MM.1S (cell line): ENCODE measurements around the gene OR2T1.
"Not testable (repeated sequence)": the region's sequence is repeated elsewhere in the genome, so short reads cannot be mapped to it uniquely, and the experiment has no call there.

Experiments used
- DNase-seq: peaks from one replicate; pipeline ENCODE4 v3.0.0-alpha.2; 2015
- H2AFZ ChIP-seq: fragments of 300-600 bp; sonication (generic); 2 replicates; pipeline ENCODE4 v1.6.0; 2016; ENCODE audit warnings: antibody characterized with exemption, low read length
- H3F3A ChIP-seq: fragments of 300-600 bp; sonication (generic); 2 replicates; pipeline ENCODE4 v1.6.1; 2016; ENCODE audit warnings: mild to moderate bottlenecking, antibody characterized with exemption, low read length, moderate library complexity, mixed read lengths; ENCODE audit not compliant: insufficient read depth
- H3K27ac ChIP-seq: fragments of 300-600 bp; sonication (generic); 2 replicates; pipeline ENCODE4 v1.5.1; 2016; ENCODE audit warnings: mild to moderate bottlenecking, low read length
- H3K27me3 ChIP-seq: fragments of 300-600 bp; sonication (generic); replicated peaks from 2 replicates; pipeline ENCODE4 v1.6.0; 2016; ENCODE audit warnings: low read length; ENCODE audit not compliant: insufficient read depth
- H3K36me3 ChIP-seq: fragments of 300-600 bp; sonication (generic); replicated peaks from 2 replicates; pipeline ENCODE4 v1.6.1; 2016; ENCODE audit warnings: mild to moderate bottlenecking, low read length, mixed read lengths; ENCODE audit not compliant: insufficient read depth
- H3K4me1 ChIP-seq: fragments of 300-600 bp; sonication (generic); 2 replicates; pipeline ENCODE4 v1.6.1; 2016; ENCODE audit warnings: low read length, mixed read lengths
- H3K4me2 ChIP-seq: fragments of 300-600 bp; sonication (generic); 2 replicates; pipeline ENCODE4 v1.6.0; 2016; ENCODE audit warnings: low read depth, low read length
- H3K4me3 ChIP-seq: fragments of 300-600 bp; sonication (generic); 2 replicates; pipeline ENCODE4 v1.5.1; 2016; ENCODE audit warnings: low read length, mixed read lengths
- H3K79me2 ChIP-seq: fragments of 300-600 bp; sonication (generic); 2 replicates; pipeline ENCODE4 v1.6.1; 2016; ENCODE audit warnings: mixed run types, low read length, mixed read lengths
- H3K9ac ChIP-seq: fragments of 300-600 bp; sonication (generic); 2 replicates; pipeline ENCODE4 v1.6.1; 2016; ENCODE audit warnings: low read length, mixed read lengths
- H3K9me2 ChIP-seq: fragments of 300-600 bp; sonication (generic); replicated peaks from 2 replicates; pipeline ENCODE4 v1.6.1; 2016; ENCODE audit warnings: mild to moderate bottlenecking, low read length, mixed read lengths; ENCODE audit not compliant: insufficient read depth
- H3K9me3 ChIP-seq: fragments of 300-600 bp; sonication (generic); replicated peaks from 2 replicates; pipeline ENCODE4 v1.6.1; 2016; ENCODE audit warnings: mild to moderate bottlenecking, low read length, mixed read lengths; ENCODE audit not compliant: insufficient read depth
- H4K20me1 ChIP-seq: fragments of 300-600 bp; sonication (generic); 2 replicates; pipeline ENCODE4 v1.6.1; 2016; ENCODE audit warnings: mild to moderate bottlenecking, low read length, moderate library complexity, mixed read lengths; ENCODE audit not compliant: insufficient read depth

Gene OR2T1

GRCh38 chr1:248445399-248445798 is 42.6 kb downstream of the OR2T1 start, which contains the start of gene OR2T2:
OR2T2 (plus strand) TSS chr1:248445637; CDS start chr1:248452798, 7,161 bp downstream.
- not testable (repeated sequence) for H3K27ac ChIP-seq, H3K9me3 ChIP-seq, DNase-seq, H3F3A ChIP-seq, H3K79me2 ChIP-seq, H3K36me3 ChIP-seq, H2AFZ ChIP-seq, H3K4me2 ChIP-seq, H3K27me3 ChIP-seq, H4K20me1 ChIP-seq, H3K4me3 ChIP-seq, H3K9me2 ChIP-seq, H3K4me1 ChIP-seq, H3K9ac ChIP-seq

- H3K9ac ChIP-seq, H2AFZ ChIP-seq, H4K20me1 ChIP-seq, H3K27me3 ChIP-seq, H3F3A ChIP-seq, H3K79me2 ChIP-seq, H3K4me3 ChIP-seq, H3K9me2 ChIP-seq, H3K36me3 ChIP-seq, DNase-seq, H3K27ac ChIP-seq, H3K9me3 ChIP-seq, H3K4me1 ChIP-seq, H3K4me2 ChIP-seq: not testable (repeated sequence)
Observed at GRCh38 chr1:248448409-248449074, 45.7 kb downstream of the OR2T1 start.

GRCh38 chr1:248449821-248450465 is 47.1 kb downstream of the OR2T1 start:
- H3K27me3 ChIP-seq, H3K9me2 ChIP-seq, DNase-seq, H3K4me1 ChIP-seq, H3K27ac ChIP-seq, H3K4me2 ChIP-seq, H3K9me3 ChIP-seq, H3K4me3 ChIP-seq, H3K9ac ChIP-seq, H2AFZ ChIP-seq, H3K79me2 ChIP-seq, H4K20me1 ChIP-seq, H3K36me3 ChIP-seq, H3F3A ChIP-seq: not testable (repeated sequence)

GRCh38 chr1:248450466-248451145 is 47.8 kb downstream of the OR2T1 start:
- H3K9ac ChIP-seq, H3K27ac ChIP-seq, H3K27me3 ChIP-seq, DNase-seq, H3K4me2 ChIP-seq, H3K9me2 ChIP-seq, H4K20me1 ChIP-seq, H2AFZ ChIP-seq, H3K4me1 ChIP-seq, H3K9me3 ChIP-seq, H3K36me3 ChIP-seq, H3K79me2 ChIP-seq, H3K4me3 ChIP-seq, H3F3A ChIP-seq: not testable (repeated sequence)

- not testable (repeated sequence) for H3K9me2 ChIP-seq, H3K4me2 ChIP-seq, H3K4me3 ChIP-seq, DNase-seq, H3K27ac ChIP-seq, H3K79me2 ChIP-seq, H3K9ac ChIP-seq, H3K36me3 ChIP-seq, H3K4me1 ChIP-seq, H4K20me1 ChIP-seq, H2AFZ ChIP-seq, H3K9me3 ChIP-seq, H3K27me3 ChIP-seq, H3F3A ChIP-seq
Observed at GRCh38 chr1:248453619-248454018, 50.8 kb downstream of the OR2T1 start.

- not testable (repeated sequence) for H3K9me2 ChIP-seq, H3K9ac ChIP-seq, H3K36me3 ChIP-seq, H3K9me3 ChIP-seq, H4K20me1 ChIP-seq, H3K4me1 ChIP-seq, H3K4me2 ChIP-seq, H3K79me2 ChIP-seq, H3K4me3 ChIP-seq, H3K27ac ChIP-seq, DNase-seq, H3F3A ChIP-seq, H2AFZ ChIP-seq, H3K27me3 ChIP-seq
Observed at GRCh38 chr1:248455045-248455444, 52.2 kb downstream of the OR2T1 start.

GRCh38 chr1:248456635-248457034 is 53.8 kb downstream of the OR2T1 start:
- not testable (repeated sequence) for H3K9me3 ChIP-seq, H3K4me3 ChIP-seq, H2AFZ ChIP-seq, H3K4me2 ChIP-seq, H3K27ac ChIP-seq, H3K79me2 ChIP-seq, DNase-seq, H3K36me3 ChIP-seq, H3K9ac ChIP-seq, H4K20me1 ChIP-seq, H3K9me2 ChIP-seq, H3K4me1 ChIP-seq, H3F3A ChIP-seq, H3K27me3 ChIP-seq
